MM.1S (cell line): ENCODE results near the gene PRG2.

Experiments used
- EZH2 ChIP-seq: fragments of 300-600 bp; sonication (generic); optimal IDR thresholded peaks from 2 replicates; pipeline ENCODE3; 2017; ENCODE audit warnings: low read depth, mild to moderate bottlenecking, antibody characterized with exemption, low read length, mixed read lengths
- EZH2phosphoT487 ChIP-seq: fragments of 300-600 bp; sonication (generic); IDR thresholded peaks from 2 replicates; pipeline ENCODE4 v1.6.1; 2018; ENCODE audit warnings: antibody characterized with exemption, low read length
- TF ChIP-seq, protein P1 (sequence below): fragments of 300-600 bp; sonication (generic); IDR thresholded peaks from 2 replicates; pipeline ENCODE4 v1.5.1; 2016; ENCODE audit warnings: antibody characterized with exemption, low read length, mixed read lengths

GRCh38 chr11:57359396-57359795 lies 31.1 kb downstream of the PRG2 start:
- TF ChIP-seq, protein P1, sequence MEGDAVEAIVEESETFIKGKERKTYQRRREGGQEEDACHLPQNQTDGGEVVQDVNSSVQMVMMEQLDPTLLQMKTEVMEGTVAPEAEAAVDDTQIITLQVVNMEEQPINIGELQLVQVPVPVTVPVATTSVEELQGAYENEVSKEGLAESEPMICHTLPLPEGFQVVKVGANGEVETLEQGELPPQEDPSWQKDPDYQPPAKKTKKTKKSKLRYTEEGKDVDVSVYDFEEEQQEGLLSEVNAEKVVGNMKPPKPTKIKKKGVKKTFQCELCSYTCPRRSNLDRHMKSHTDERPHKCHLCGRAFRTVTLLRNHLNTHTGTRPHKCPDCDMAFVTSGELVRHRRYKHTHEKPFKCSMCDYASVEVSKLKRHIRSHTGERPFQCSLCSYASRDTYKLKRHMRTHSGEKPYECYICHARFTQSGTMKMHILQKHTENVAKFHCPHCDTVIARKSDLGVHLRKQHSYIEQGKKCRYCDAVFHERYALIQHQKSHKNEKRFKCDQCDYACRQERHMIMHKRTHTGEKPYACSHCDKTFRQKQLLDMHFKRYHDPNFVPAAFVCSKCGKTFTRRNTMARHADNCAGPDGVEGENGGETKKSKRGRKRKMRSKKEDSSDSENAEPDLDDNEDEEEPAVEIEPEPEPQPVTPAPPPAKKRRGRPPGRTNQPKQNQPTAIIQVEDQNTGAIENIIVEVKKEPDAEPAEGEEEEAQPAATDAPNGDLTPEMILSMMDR: no peak
- TF ChIP-seq EZH2: no peak
- TF ChIP-seq EZH2phosphoT487: no peak
